Loucy (cell line): ENCODE measurements around the gene OR10T2.
"Not testable (repeated sequence)": the region's sequence is repeated elsewhere in the genome, so short reads cannot be mapped to it uniquely, and the experiment has no call there.

Source experiments
- H2AFZ ChIP-seq: fragments of 200-600 bp; sonication (generic); 2 replicates; pipeline ENCODE4 v1.6.0; 2016; ENCODE audit warnings: antibody characterized with exemption, mild to moderate bottlenecking, low read length, moderate library complexity
- H3F3A ChIP-seq: fragments of 200-600 bp; 2 replicates; pipeline ENCODE4 v1.6.0; 2016; ENCODE audit warnings: antibody characterized with exemption, low read depth, mild to moderate bottlenecking
- H3K27me3 ChIP-seq: fragments of 200-600 bp; sonication (generic); 2 replicates; pipeline ENCODE4 v1.6.1; 2014; ENCODE audit warnings: low read length, mild to moderate bottlenecking; ENCODE audit not compliant: insufficient read depth, poor library complexity, severe bottlenecking
- H3K36me3 ChIP-seq: fragments of 200-600 bp; sonication (generic); 2 replicates; pipeline ENCODE4 v1.6.1; 2016; ENCODE audit warnings: low read length; ENCODE audit not compliant: insufficient read depth
- H3K4me1 ChIP-seq: fragments of 200-600 bp; sonication (generic); 2 replicates; pipeline ENCODE4 v1.5.1; 2014; ENCODE audit warnings: low read length, mild to moderate bottlenecking; ENCODE audit not compliant: insufficient read depth, poor library complexity, severe bottlenecking
- H3K4me2 ChIP-seq: fragments of 200-600 bp; sonication (generic); 2 replicates; pipeline ENCODE4 v1.6.0; 2014; ENCODE audit warnings: antibody characterized with exemption, low read length, low read depth, mild to moderate bottlenecking; ENCODE audit not compliant: poor library complexity, severe bottlenecking
- H3K4me3 ChIP-seq: fragments of 200-600 bp; sonication (generic); 2 replicates; pipeline ENCODE4 v1.5.1; 2014; ENCODE audit warnings: low read length, mild to moderate bottlenecking, mixed read lengths; ENCODE audit not compliant: poor library complexity, severe bottlenecking
- H3K79me2 ChIP-seq: fragments of 200-600 bp; sonication (generic); 2 replicates; pipeline ENCODE4 v1.6.1; 2014; ENCODE audit warnings: low read length; ENCODE audit not compliant: insufficient read depth
- H3K9ac ChIP-seq: fragments of 200-600 bp; sonication (generic); 2 replicates; pipeline ENCODE4 v1.6.0; 2014; ENCODE audit warnings: mild to moderate bottlenecking, low read depth, low read length, moderate library complexity; ENCODE audit not compliant: poor library complexity, severe bottlenecking
- H3K9me2 ChIP-seq: fragments of 200-600 bp; sonication (generic); replicated peaks from 2 replicates; pipeline ENCODE4 v1.6.1; 2016; ENCODE audit warnings: low read depth, low read length, mixed read lengths
- H3K9me3 ChIP-seq: fragments of 200-600 bp; sonication (generic); 2 replicates; pipeline ENCODE4 v1.6.1; 2014; ENCODE audit warnings: mild to moderate bottlenecking, antibody characterized with exemption, low read length, low read depth; ENCODE audit not compliant: insufficient read depth
- H4K20me1 ChIP-seq: fragments of 200-600 bp; sonication (generic); 2 replicates; pipeline ENCODE4 v1.6.0; 2014; ENCODE audit warnings: antibody characterized with exemption, low read length, mild to moderate bottlenecking; ENCODE audit not compliant: insufficient read depth, poor library complexity, severe bottlenecking
- EZH2phosphoT487 ChIP-seq: fragments of 200-600 bp; IDR thresholded peaks from 2 replicates; pipeline ENCODE4 v1.6.1; 2018; ENCODE audit warnings: antibody characterized with exemption, mild to moderate bottlenecking, moderate library complexity, borderline replicate concordance
- TF ChIP-seq, protein P1 (sequence below): fragments of 200-600 bp; sonication (generic); conservative IDR thresholded peaks from 2 replicates; pipeline ENCODE4 v1.5.1; 2014; ENCODE audit warnings: mild to moderate bottlenecking, antibody characterized with exemption, low read length

The OR10T2 gene

DNA sequence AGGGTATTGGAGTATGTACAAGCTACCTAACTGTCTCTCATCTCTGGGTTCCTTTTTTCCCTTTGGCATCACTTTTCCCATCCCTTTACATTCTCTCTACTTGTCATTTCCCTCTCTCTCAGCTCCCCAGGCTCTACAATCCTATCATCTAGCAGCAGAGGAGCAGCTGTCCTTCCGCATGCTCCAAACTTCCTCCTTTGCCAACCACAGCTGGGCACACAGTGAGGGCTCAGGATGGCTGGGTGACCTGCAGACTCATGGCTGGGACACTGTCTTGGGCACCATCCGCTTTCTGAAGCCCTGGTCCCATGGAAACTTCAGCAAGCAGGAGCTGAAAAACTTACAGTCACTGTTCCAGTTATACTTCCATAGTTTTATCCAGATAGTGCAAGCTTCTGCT is 45.0 kb downstream of the OR10T2 start:
- TF ChIP-seq EZH2phosphoT487 = no peak
- TF ChIP-seq, protein P1, sequence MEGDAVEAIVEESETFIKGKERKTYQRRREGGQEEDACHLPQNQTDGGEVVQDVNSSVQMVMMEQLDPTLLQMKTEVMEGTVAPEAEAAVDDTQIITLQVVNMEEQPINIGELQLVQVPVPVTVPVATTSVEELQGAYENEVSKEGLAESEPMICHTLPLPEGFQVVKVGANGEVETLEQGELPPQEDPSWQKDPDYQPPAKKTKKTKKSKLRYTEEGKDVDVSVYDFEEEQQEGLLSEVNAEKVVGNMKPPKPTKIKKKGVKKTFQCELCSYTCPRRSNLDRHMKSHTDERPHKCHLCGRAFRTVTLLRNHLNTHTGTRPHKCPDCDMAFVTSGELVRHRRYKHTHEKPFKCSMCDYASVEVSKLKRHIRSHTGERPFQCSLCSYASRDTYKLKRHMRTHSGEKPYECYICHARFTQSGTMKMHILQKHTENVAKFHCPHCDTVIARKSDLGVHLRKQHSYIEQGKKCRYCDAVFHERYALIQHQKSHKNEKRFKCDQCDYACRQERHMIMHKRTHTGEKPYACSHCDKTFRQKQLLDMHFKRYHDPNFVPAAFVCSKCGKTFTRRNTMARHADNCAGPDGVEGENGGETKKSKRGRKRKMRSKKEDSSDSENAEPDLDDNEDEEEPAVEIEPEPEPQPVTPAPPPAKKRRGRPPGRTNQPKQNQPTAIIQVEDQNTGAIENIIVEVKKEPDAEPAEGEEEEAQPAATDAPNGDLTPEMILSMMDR = no peak
- Histone ChIP-seq H3K4me2 (no peak overlapping the region), H3K27me3 (no peaks in the 10 kb centered on the region)

DNA sequence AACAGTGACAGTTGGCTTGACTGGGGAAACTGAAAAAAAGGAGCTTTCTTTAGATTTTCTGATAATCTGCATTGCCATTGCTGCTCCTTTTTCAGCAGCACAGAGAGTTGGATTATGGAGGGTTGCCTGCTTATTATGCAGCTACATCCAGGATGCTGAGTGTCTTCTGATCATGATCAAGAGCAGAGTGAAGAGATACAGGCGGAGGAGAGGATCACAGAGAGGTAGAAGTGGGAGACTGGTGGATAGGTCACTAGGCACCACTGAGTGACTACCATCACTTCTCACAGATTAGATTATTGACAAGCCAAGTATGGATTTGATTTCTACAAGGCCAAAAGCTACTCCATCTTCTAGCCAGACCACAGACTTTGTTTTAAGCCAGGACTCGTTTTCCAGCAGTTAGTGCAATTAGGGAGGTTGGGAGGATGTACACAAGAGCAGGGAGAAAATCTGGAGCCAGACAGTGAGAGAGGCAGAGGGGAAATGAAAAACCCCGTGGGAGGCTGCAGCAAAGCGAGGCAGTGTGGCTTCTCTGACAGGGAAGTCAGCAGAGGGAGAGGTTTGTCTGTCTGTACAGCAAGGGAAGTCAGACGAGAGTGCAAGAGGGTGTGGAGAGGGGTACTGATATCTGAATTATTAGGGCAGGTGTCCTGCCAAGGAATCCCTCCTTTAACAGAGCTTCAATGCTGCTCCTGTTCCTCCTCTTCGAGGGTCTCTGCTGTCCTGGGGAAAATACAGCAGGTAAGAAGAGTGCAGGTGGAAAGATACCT is 45.8 kb downstream of the OR10T2 start, which contains the start of gene CD1E:
Gene CD1E (plus strand): TSS at position 592 of the 773 bp plus-strand sequence. CDS start 95 bp downstream, at position 687.
- no peaks in the 10 kb centered on the region for H3K9me2 ChIP-seq
- no peak within 1 kb of the TSS for H3K4me3 ChIP-seq
- H3K36me3 ChIP-seq = no peaks in the 10 kb centered on the region
- no peaks in the 10 kb centered on the region for H4K20me1 ChIP-seq
- no peaks in the 10 kb centered on the region for H3K79me2 ChIP-seq
- no peak within 1 kb of the TSS for H3K4me2 ChIP-seq
- no peaks in the 10 kb centered on the region for H3F3A ChIP-seq
- no peaks in the 10 kb centered on the region for H3K9me3 ChIP-seq
- no peak within 1 kb of the TSS for H3K9ac ChIP-seq
- H3K27me3 ChIP-seq = no peaks in the 10 kb centered on the region
- TF ChIP-seq EZH2phosphoT487 = no peak
- H3K4me1 ChIP-seq = no peaks in the 10 kb centered on the region
- H2AFZ ChIP-seq = no peak within 1 kb of the TSS

More for the DNA sequence above, 45.0 kb downstream of the OR10T2 start:
- Histone ChIP-seq H3K4me1 (no peaks in the 10 kb centered on the region), H3K9ac (no peak overlapping the region), H3K4me3 (no peak overlapping the region), H2AFZ (no peak overlapping the region), H3K79me2 (no peaks in the 10 kb centered on the region), H3K36me3 (no peaks in the 10 kb centered on the region), H3F3A (no peaks in the 10 kb centered on the region), H4K20me1 (no peaks in the 10 kb centered on the region), H3K9me3 (no peaks in the 10 kb centered on the region), H3K9me2 (no peaks in the 10 kb centered on the region)

DNA sequence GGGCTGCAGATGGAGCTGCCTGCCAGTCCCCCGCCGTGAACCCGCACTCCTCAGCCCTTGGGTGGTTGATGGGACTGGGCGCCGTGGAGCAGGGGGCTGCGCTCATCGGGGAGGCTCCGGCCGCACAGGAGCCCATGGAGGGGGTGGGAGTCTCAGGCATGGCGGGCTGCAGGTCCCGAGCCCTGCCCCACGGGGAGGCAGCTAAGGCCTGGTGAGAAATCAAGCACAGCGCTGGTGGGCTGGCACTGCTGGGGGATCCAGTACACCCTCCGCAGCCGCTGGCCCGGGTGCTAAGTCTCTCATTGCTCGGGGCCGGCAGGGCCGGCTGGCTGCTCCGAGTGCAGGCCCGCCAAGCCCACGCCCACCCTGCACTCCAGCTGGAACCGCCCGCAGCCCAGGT is 50.3 kb downstream of the OR10T2 start:
- H3K4me2 ChIP-seq, H3K27me3 ChIP-seq, H2AFZ ChIP-seq, H4K20me1 ChIP-seq, H3K9me2 ChIP-seq, H3K36me3 ChIP-seq, H3K4me3 ChIP-seq, H3F3A ChIP-seq, H3K4me1 ChIP-seq, H3K9ac ChIP-seq, H3K9me3 ChIP-seq, H3K79me2 ChIP-seq: not testable (repeated sequence)
